ENCODE data around the gene ENDOV. TPM values are rescaled to one million over a fixed set of nuclear protein-coding genes. Genes with fewer than 3 reads are reported as not detected.

ENDOV gene
- total RNA-seq, 1 experiment from 2014 or later, result 45.6 TPM

GRCh38 chr17:80382956-80383355, 32.0 kb upstream of the ENDOV start:
- Histone ChIP-seq H3K9ac (ENCODE audit: low read length) (no peak overlapping the region), H3K4me1 (ENCODE audit: control insufficient read depth in 1 of 2, insufficient read depth in 2 of 2, low read length in 2 of 2) (no peaks in the 10 kb centered on the region), H3K9me3 (ENCODE audit: control insufficient read depth in 1 of 2, insufficient read depth in 1 of 2, low read depth in 1 of 2, low read length in 2 of 2) (no peaks in the 10 kb centered on the region), H3K9me2 (ENCODE audit: insufficient read depth) (no peaks in the 10 kb centered on the region), H3K27ac (ENCODE audit: low read depth, low read length) (no peak overlapping the region), H3K4me3 (replicated peaks in 1 of 2; ENCODE audit: low read depth in 1 of 2, low read length in 2 of 2) (no peak overlapping the region), H3K27me3 (ENCODE audit: insufficient read depth, low read length) (no peaks in the 10 kb centered on the region), H3K4me2 (ENCODE audit: low read length) (no peak overlapping the region), H3K36me3 (ENCODE audit: control insufficient read depth in 1 of 2, insufficient read depth in 2 of 2, low read length in 2 of 2) (peaks cover 0 to 16% of the 10 kb centered on the region in 2 experiments; a peak in 2 of 4 replicates), H2AFZ (ENCODE audit: low read depth, low read length, poor library complexity, severe bottlenecking) (no peak overlapping the region), H3K79me2 (ENCODE audit: insufficient read depth, low read length) (no peaks in the 10 kb centered on the region), H4K20me1 (ENCODE audit: insufficient read depth) (no peaks in the 10 kb centered on the region)
- RAD21 ChIA-PET (ENCODE audit: low non-redundant PET in 1 of 2, low total read pairs in 2 of 2, uncharacterized antibody in 2 of 2, unreplicated experiment in 2 of 2), result no interaction called here
- TF ChIP-seq YY1 (IDR thresholded peaks at IDR 0.05; ENCODE audit: extremely low read depth, insufficient replicate concordance, low read depth, low read length), result no peak
- no peak for TF ChIP-seq CBX3 (IDR thresholded peaks at IDR 0.05; ENCODE audit: low read depth)
- POLR2A ChIA-PET, result no interaction called here
- CTCF ChIA-PET, result interaction anchor here (0.7 kb wide), 1 partner anchor 516 kb away, joined by 3 read pairs; no protein-coding TSS in a partner anchor
- no peak for DNase-seq (ENCODE audit: low read depth, low spot score)
- no TSS peak for BruUV-seq (replicated peaks)
- intact Hi-C loops (cut with micrococcal nuclease), result no loop called here
- no peak for ATAC-seq

DNA sequence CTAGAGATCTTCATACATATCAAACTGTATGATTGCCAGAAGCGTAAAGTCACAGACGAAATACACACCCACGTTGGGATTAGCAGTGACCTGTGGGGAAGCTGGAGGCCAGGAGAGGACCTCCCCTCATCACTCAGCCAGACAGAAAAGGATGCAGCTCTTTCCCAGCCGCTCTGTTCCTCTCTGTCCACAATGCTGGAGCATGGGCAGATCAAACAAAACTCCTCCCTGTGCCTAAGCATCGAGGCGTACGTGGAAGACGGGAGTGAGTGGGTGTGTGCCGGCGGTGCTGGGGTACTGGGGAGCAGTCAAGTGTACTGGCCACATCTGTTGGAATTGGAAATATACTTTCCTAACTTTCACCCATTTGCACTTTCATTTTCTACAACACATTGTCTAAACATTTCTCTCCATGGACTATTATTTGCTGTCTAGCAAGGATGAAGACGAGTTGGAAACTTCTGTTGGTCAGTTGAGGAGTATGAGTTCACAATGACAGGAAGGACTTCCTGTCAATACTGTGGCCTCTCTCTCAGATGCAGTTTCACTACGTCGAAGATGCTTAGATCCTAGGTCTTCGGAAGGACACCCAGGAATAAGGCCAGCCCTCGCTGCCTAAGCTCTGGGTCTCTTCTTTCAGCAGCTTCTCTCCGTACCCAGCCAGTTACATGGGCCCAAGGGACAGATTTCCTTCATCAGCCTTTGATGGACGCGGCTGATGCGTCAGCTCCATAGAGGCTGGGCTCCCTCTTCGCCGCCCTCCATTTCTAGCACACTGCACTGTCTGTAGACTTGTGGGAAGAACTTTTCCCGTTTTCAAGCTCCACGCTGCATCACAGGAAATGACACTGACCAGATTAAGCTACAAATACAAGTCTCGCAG, 30.6 kb upstream of the ENDOV start:
- ChIA-PET CTCF (no interaction called here), RAD21 (ENCODE audit: low non-redundant PET in 1 of 2, low total read pairs in 2 of 2, uncharacterized antibody in 2 of 2, unreplicated experiment in 2 of 2) (no interaction called here), POLR2A (no interaction called here)
- no peaks in the 10 kb centered on the region for H3K79me2 ChIP-seq (ENCODE audit: insufficient read depth, low read length)
- no peaks in the 10 kb centered on the region for H3K9me2 ChIP-seq (ENCODE audit: insufficient read depth)
- ATAC-seq (no peak), DNase-seq (ENCODE audit: low read depth, low spot score) (no peak)
- TF ChIP-seq JUND (IDR thresholded peaks at IDR 0.05), result no peak
- no peak for TF ChIP-seq SRF (IDR thresholded peaks at IDR 0.05; ENCODE audit: low read depth)
- TF ChIP-seq EZH2 (IDR thresholded peaks at IDR 0.05), result no peak
- no peak for TF ChIP-seq SP1 (IDR thresholded peaks at IDR 0.05; ENCODE audit: low read depth)
- TF ChIP-seq CBX3 (IDR thresholded peaks at IDR 0.05; ENCODE audit: low read depth), result no peak
- TF ChIP-seq, protein P1, sequence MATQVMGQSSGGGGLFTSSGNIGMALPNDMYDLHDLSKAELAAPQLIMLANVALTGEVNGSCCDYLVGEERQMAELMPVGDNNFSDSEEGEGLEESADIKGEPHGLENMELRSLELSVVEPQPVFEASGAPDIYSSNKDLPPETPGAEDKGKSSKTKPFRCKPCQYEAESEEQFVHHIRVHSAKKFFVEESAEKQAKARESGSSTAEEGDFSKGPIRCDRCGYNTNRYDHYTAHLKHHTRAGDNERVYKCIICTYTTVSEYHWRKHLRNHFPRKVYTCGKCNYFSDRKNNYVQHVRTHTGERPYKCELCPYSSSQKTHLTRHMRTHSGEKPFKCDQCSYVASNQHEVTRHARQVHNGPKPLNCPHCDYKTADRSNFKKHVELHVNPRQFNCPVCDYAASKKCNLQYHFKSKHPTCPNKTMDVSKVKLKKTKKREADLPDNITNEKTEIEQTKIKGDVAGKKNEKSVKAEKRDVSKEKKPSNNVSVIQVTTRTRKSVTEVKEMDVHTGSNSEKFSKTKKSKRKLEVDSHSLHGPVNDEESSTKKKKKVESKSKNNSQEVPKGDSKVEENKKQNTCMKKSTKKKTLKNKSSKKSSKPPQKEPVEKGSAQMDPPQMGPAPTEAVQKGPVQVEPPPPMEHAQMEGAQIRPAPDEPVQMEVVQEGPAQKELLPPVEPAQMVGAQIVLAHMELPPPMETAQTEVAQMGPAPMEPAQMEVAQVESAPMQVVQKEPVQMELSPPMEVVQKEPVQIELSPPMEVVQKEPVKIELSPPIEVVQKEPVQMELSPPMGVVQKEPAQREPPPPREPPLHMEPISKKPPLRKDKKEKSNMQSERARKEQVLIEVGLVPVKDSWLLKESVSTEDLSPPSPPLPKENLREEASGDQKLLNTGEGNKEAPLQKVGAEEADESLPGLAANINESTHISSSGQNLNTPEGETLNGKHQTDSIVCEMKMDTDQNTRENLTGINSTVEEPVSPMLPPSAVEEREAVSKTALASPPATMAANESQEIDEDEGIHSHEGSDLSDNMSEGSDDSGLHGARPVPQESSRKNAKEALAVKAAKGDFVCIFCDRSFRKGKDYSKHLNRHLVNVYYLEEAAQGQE (IDR thresholded peaks at IDR 0.05; ENCODE audit: low read depth), result no peak
- TF ChIP-seq ZNF274 (IDR thresholded peaks at IDR 0.05; ENCODE audit: low read depth, low read length), result no peak
- TF ChIP-seq EZH2phosphoT487 (IDR thresholded peaks at IDR 0.05; ENCODE audit: borderline replicate concordance), result no peak
- no peak for TF ChIP-seq EGR1 (IDR thresholded peaks at IDR 0.05; ENCODE audit: low read depth)
- TF ChIP-seq FOSL1 (IDR thresholded peaks at IDR 0.05; ENCODE audit: low read depth), result no peak
- no peak for TF ChIP-seq POLR2A (IDR thresholded peaks at IDR 0.05; ENCODE audit: borderline replicate concordance, extremely low read depth, insufficient read depth, insufficient read length)
- TF ChIP-seq RAD21 (IDR thresholded peaks at IDR 0.05; ENCODE audit: low read depth), result no peak
- TF ChIP-seq, protein P2, sequence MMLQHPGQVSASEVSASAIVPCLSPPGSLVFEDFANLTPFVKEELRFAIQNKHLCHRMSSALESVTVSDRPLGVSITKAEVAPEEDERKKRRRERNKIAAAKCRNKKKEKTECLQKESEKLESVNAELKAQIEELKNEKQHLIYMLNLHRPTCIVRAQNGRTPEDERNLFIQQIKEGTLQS (IDR thresholded peaks at IDR 0.05), result no peak
- no peak for TF ChIP-seq ZBTB33 (IDR thresholded peaks at IDR 0.05; ENCODE audit: extremely low read depth, insufficient replicate concordance, low read length)
- H3K36me3 ChIP-seq (ENCODE audit: control insufficient read depth in 1 of 2, insufficient read depth in 2 of 2, low read length in 2 of 2), result peaks cover 0 to 14% of the 10 kb centered on the region in 2 experiments; a peak in 2 of 4 replicates
- H3K9ac ChIP-seq (ENCODE audit: low read length), result no peak overlapping the region
- intact Hi-C loops (cut with micrococcal nuclease), result no loop called here
- H3K4me3 ChIP-seq (replicated peaks in 1 of 2; ENCODE audit: low read depth in 1 of 2, low read length in 2 of 2), result no peak overlapping the region
- H4K20me1 ChIP-seq (ENCODE audit: insufficient read depth), result no peaks in the 10 kb centered on the region
- H2AFZ ChIP-seq (ENCODE audit: low read depth, low read length, poor library complexity, severe bottlenecking), result no peak overlapping the region
- H3K4me2 ChIP-seq (ENCODE audit: low read length), result no peak overlapping the region
- no peaks in the 10 kb centered on the region for H3K4me1 ChIP-seq (ENCODE audit: control insufficient read depth in 1 of 2, insufficient read depth in 2 of 2, low read length in 2 of 2)
- no peak overlapping the region for H3K27ac ChIP-seq (ENCODE audit: low read depth, low read length)
- no TSS peak for BruUV-seq (replicated peaks)
- H3K9me3 ChIP-seq (ENCODE audit: control insufficient read depth in 1 of 2, insufficient read depth in 1 of 2, low read depth in 1 of 2, low read length in 2 of 2), result no peaks in the 10 kb centered on the region
- H3K27me3 ChIP-seq (ENCODE audit: insufficient read depth, low read length), result no peaks in the 10 kb centered on the region

All from HCT116 (cell line).